HepG2 (cell line): ENCODE data around the gene MBTPS1. TPM values are rescaled to one million over a fixed set of nuclear protein-coding genes. Genes with fewer than 3 reads are reported as not detected.

Source experiments
- BCL6 ChIP-seq: IDR thresholded peaks from 2 replicates; pipeline ENCODE4 v1.6.1; 2016; ENCODE audit warnings: missing genetic modification reagents, missing compliant biosample characterization
- CC2D1A ChIP-seq: sonication (generic); formaldehyde crosslinking; IDR thresholded peaks from 2 replicates; pipeline ENCODE4 v1.8.1; 2023; ENCODE audit warnings: mild to moderate bottlenecking, missing genetic modification reagents
- CCDC6 ChIP-seq: sonication (generic); formaldehyde crosslinking; IDR thresholded peaks from 2 replicates; pipeline ENCODE4 v1.8.1; 2022; ENCODE audit warnings: mild to moderate bottlenecking, missing genetic modification reagents, moderate library complexity
- DR1 ChIP-seq: sonication (generic); formaldehyde crosslinking; IDR thresholded peaks from 2 replicates; pipeline ENCODE4 v1.8.0; 2021; ENCODE audit warnings: mild to moderate bottlenecking, missing genetic modification reagents, inconsistent platforms
- FIP1L1 ChIP-seq: fragments of 200-400 bp; formaldehyde crosslinking; IDR thresholded peaks from 2 replicates; pipeline ENCODE4 v1.6.1; 2018; ENCODE audit warnings: low read depth, mild to moderate bottlenecking, low read length, moderate library complexity, borderline replicate concordance; ENCODE audit not compliant: insufficient read depth
- FOXK2 ChIP-seq: fragments of 450-650 bp; IDR thresholded peaks from 2 replicates; pipeline ENCODE4 v1.6.1; 2016
- MXD3 ChIP-seq: IDR thresholded peaks from 2 replicates; pipeline ENCODE4 v1.6.1; 2016; ENCODE audit warnings: mild to moderate bottlenecking, missing biosample characterization, missing genetic modification reagents
- PHF20 ChIP-seq: sonication (generic); formaldehyde crosslinking; IDR thresholded peaks from 2 replicates; pipeline ENCODE4 v1.5.0; 2020; ENCODE audit warnings: mild to moderate bottlenecking, missing genetic modification reagents
- RELA ChIP-seq: sonication (generic); formaldehyde crosslinking; IDR thresholded peaks from 2 replicates; pipeline ENCODE4 v1.4.0; 2020; ENCODE audit warnings: missing genetic modification reagents
- SNRNP70 ChIP-seq: fragments of 200-400 bp; formaldehyde crosslinking; IDR thresholded peaks from 2 replicates; pipeline ENCODE4 v1.6.1; 2017; ENCODE audit warnings: mild to moderate bottlenecking, low read depth, low read length, moderate library complexity
- YEATS4 ChIP-seq: sonication (generic); formaldehyde crosslinking; IDR thresholded peaks from 2 replicates; pipeline ENCODE4 v1.4.0; 2020; ENCODE audit warnings: missing genetic modification reagents, borderline replicate concordance
- ZGPAT ChIP-seq: IDR thresholded peaks from 2 replicates; pipeline ENCODE4 v1.6.1; 2016; ENCODE audit warnings: mild to moderate bottlenecking
- ZNF143 ChIP-seq: sonication (generic); formaldehyde crosslinking; IDR thresholded peaks from 2 replicates; pipeline ENCODE4 v1.4.0; 2020; ENCODE audit warnings: missing genetic modification reagents
- ZNF225 ChIP-seq: sonication (generic); formaldehyde crosslinking; IDR thresholded peaks from 2 replicates; pipeline ENCODE4 v1.4.0; 2020; ENCODE audit warnings: mild to moderate bottlenecking, missing genetic modification reagents
- ZNF263 ChIP-seq: sonication (generic); formaldehyde crosslinking; IDR thresholded peaks from 2 replicates; pipeline ENCODE4 v1.4.0; 2020; ENCODE audit warnings: missing genetic modification reagents
- ZNF275 ChIP-seq: sonication (generic); formaldehyde crosslinking; IDR thresholded peaks from 2 replicates; pipeline ENCODE4 v1.8.0; 2022; ENCODE audit warnings: missing genetic modification reagents, mild to moderate bottlenecking, inconsistent platforms, borderline replicate concordance
- ZNF280D ChIP-seq: sonication (generic); formaldehyde crosslinking; IDR thresholded peaks from 2 replicates; pipeline ENCODE4 v1.5.1; 2020; ENCODE audit warnings: mild to moderate bottlenecking, missing genetic modification reagents
- ZNF292 ChIP-seq: sonication (generic); formaldehyde crosslinking; IDR thresholded peaks from 2 replicates; pipeline ENCODE4 v1.8.1; 2022; ENCODE audit warnings: mild to moderate bottlenecking, low read depth, missing genetic modification reagents, borderline replicate concordance
- ZNF652 ChIP-seq: IDR thresholded peaks from 2 replicates; pipeline ENCODE4 v1.6.1; 2016; ENCODE audit warnings: low read depth, borderline replicate concordance
- ZNF710 ChIP-seq: sonication (generic); formaldehyde crosslinking; IDR thresholded peaks from 2 replicates; pipeline ENCODE4 v1.5.0; 2020; ENCODE audit warnings: mild to moderate bottlenecking, missing genetic modification reagents, borderline replicate concordance
- ZNF850 ChIP-seq: sonication (generic); formaldehyde crosslinking; conservative IDR thresholded peaks from 2 replicates; pipeline ENCODE4 v1.9.0; 2021; ENCODE audit warnings: mild to moderate bottlenecking, missing genetic modification reagents
- polyA plus RNA-seq, 8 experiments: library from polyadenylated mRNA; depleted of rRNA in 3 of 8; stranded (reverse) in 7 of 8; unstranded in 1 of 8; fragments of >200 nt; fragmentation: Illumina TruSeq in 4 of 8; extraction: Trizol in 4 of 8; gene quantifications; 2 replicates each; pipeline versions ENCODE4 v1.2.1 to v1.2.3, GENCODE V29; 2011 to 2016; ENCODE audit warnings: low read depth in 4 of 8, missing spikeins in 1 of 8, mixed read lengths in 1 of 8; ENCODE audit not compliant: insufficient read depth in 1 of 8
- total RNA-seq, 5 experiments: library from RNA; depleted of rRNA; stranded (reverse); fragments of >200 nt; fragmentation: Illumina TruSeq; extraction: Trizol; gene quantifications; 2 replicates each; pipeline ENCODE4 v1.2.3, GENCODE V29; 2016; ENCODE audit warnings: low read depth in 1 of 5

The MBTPS1 gene
- total and polyA plus RNA-seq, 2 of the 13 experiments (the other 11 are each of a cell fraction or from before 2014, with no cell fraction given), result 56.7 to 91.3 TPM

DNA sequence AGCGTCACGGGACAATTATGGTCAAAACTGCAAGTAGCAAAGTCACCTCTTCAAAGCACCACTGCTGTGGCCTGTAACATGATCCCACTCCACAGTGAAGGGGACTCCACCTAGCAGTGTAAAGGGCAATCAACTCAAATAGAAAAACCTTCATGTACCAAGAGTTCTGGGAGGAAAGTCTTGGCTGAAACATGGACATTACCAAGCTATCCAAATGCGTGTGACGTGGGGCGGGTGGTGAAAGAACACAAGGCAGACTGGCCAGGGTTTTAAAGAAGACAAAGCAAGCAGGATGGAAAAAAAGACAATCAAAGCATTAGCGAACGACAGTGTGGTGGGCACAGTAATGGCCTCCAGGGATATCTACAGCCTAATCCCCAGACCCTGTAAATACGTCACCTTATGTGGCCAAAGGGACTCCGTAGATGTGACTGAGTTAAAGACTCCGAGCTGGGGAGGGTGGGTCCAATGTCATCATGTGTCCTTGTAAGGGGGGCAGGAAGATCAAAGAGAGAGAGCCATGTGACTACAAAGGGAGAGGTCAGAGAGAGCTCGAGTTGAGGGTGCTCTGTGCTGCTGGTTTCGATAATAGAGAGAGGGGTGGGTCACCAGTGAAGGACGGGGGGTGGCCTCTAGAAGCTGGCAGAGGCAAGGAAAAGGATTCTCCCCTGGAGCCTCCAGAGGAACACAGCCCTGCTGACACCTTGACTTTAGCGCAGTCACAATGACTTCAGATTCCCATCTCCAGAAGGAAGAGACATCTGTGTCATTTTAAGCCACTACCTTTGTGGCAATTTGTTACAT lies 22.3 kb upstream of the MBTPS1 start (continued):
- no peak for TF ChIP-seq ZNF850 (CRISPR knock-in tag)
- peak; percentile 56 for TF ChIP-seq BCL6 (CRISPR knock-in tag)
- TF ChIP-seq ZNF263 (CRISPR knock-in tag), result peak; percentile 46; the same call in 1 of the 2 replicates
- no peak for TF ChIP-seq MXD3
- TF ChIP-seq ZNF143 (CRISPR knock-in tag), result no peak
- peak; percentile 66; the same call in 1 of the 2 replicates for TF ChIP-seq YEATS4 (CRISPR knock-in tag)
- no peak for TF ChIP-seq ZNF710 (CRISPR knock-in tag)
- TF ChIP-seq ZGPAT (CRISPR knock-in tag), result peak; percentile 47; the same call in 1 of the 2 replicates
- TF ChIP-seq CC2D1A (CRISPR knock-in tag), result no peak
- TF ChIP-seq FIP1L1, result no peak
- TF ChIP-seq DR1, result no peak; the same call in 1 of the 2 replicates
- TF ChIP-seq CCDC6 (CRISPR knock-in tag), result peak; percentile 27; the same call in 1 of the 2 replicates
- no peak; the same call in 1 of the 2 replicates for TF ChIP-seq PHF20 (CRISPR knock-in tag)
- TF ChIP-seq ZNF292, result no peak; the same call in 1 of the 2 replicates
- peak; percentile 14; the same call in 1 of the 2 replicates for TF ChIP-seq FOXK2
- TF ChIP-seq ZNF280D (CRISPR knock-in tag), result peak; percentile 84; the same call in 1 of the 2 replicates
- TF ChIP-seq RELA (CRISPR knock-in tag), result no peak
- TF ChIP-seq ZNF225, result no peak
- no peak for TF ChIP-seq ZNF275 (CRISPR knock-in tag)
- TF ChIP-seq ZNF652, result no peak
- TF ChIP-seq SNRNP70, result no peak
